DMS114 treated with DMSO at 0.1 percent for 48 hours (cell line): ENCODE measurements around the gene PYDC1.
"Not testable (repeated sequence)": the region's sequence is repeated elsewhere in the genome, so short reads cannot be mapped to it uniquely, and the experiment has no call there.

Experiments used
- DNase-seq: peaks from one replicate; lab custom pipeline; 2025; ENCODE audit not compliant: unreplicated experiment; lab: John Stamatoyannopoulos, UW

Gene PYDC1

GRCh38 chr16:31196324-31197088, 20.4 kb downstream of the PYDC1 start:
- no peak for DNase-seq

GRCh38 chr16:31195861-31196260, 21.1 kb downstream of the PYDC1 start:
- DNase-seq = not testable (repeated sequence)

DNA sequence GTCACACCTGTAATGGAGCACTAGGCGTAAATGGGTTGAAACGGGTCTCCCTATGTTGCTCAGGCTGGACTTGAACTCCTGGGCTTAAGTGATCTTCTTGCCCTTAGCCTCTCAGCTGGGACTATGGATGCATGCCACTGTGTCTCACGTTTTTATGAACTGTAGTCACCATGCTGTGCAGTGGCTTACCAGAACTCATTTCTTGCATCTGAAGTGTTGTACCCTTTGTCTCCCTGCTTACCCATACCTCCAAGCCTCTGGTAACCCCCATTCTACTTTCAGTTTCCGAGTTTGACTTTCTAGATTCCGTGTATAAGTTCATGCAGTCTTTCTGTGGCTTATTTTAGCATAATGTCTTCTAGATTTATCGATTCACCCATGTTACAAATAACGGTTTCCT, 22.0 kb downstream of the PYDC1 start:
- DNase-seq = no peak

- no peak for DNase-seq
Measured at GRCh38 chr16:31193874-31194273, 23.1 kb downstream of the PYDC1 start.

- DNase-seq = no peak
Measured at GRCh38 chr16:31192856-31193642, 23.9 kb downstream of the PYDC1 start.

DNA sequence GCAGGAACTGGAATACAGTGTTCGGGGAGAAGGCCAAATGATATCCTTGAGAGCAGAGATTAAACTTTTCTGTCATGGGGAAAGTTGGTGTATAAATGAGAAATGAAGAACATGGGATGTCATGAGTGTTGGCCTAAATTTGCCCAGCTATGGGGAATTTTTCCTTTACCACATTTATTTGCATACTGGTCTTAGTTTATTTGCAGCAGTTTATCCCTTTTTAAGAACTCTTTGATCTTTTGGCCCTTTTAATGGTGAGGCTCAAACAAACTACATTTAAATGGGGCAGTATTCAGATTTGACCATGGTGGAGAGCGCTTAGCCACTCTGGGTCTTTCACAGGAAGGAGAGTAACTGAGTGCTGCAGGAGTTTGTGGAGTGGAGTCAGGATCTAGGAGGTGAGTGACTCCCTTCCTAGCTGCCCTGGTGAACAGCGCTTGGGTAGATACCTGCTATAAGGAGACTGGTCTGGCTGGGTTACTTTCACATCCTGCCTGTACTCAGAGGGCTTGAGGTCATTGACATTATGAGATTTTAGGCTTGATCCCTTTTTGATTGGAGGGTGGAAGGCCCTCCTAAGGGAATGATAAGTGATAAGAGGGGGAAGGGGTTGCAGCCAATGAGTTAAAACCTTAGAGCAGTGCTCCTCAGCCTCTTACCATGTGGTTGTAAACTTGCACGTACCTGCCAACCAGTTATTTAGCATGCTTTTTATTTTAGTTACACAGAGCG, 25.1 kb downstream of the PYDC1 start:
- no peak for DNase-seq

- no peak for DNase-seq
Measured at GRCh38 chr16:31190818-31191444, 26.0 kb downstream of the PYDC1 start.

DNA sequence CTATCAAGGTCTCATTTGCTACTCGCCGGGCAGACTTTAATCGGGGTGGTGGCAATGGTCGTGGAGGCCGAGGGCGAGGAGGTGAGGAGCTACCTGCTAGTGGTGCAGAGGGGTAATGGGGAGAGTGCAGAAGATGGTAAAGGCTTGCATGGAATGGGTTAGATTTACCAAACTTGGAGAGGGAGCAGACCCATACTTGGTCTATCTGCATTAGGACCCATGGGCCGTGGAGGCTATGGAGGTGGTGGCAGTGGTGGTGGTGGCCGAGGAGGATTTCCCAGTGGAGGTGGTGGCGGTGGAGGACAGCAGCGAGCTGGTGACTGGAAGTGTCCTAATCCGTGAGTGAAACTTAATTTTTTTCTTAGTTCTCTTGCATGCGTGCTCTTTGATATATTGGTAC, 26.9 kb downstream of the PYDC1 start:
- DNase-seq = no peak

DNA sequence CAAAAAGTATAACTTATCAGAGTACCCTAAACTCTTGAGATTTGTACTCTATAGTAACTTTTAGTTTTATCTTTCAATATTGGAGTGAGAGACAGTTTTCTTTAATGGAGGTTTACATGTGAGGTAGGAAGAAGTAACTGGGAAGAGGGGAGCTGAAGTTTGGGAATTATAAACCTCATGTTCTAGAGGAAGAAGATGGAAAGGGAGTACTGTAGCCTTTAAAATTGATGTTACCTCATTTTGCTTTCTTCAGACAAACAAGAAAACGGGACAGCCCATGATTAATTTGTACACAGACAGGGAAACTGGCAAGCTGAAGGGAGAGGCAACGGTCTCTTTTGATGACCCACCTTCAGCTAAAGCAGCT, 27.5 kb downstream of the PYDC1 start:
- DNase-seq = no peak

- DNase-seq = no peak
Measured at GRCh38 chr16:31188450-31189411, 28.2 kb downstream of the PYDC1 start.

DNA sequence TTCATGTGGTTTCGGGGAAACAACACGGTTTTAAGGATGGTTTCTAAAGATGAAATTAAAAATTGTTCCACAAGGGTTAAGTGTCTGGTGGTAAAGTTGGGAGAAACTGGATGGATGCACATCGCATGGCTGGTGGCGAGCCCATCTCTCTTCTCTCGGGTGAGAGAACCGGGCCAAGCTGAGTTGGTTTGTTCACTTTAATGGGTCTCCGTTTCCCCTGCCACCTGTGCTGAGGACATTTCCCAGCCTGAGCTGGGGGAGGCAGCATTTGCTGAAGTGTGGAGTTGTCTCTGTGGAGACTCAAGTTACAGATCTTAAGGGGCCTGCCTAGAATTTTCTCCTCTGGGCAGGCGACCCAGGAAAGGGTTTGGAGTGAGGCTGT, 29.1 kb downstream of the PYDC1 start:
- DNase-seq = no peak

GRCh38 chr16:31186930-31187807, 29.8 kb downstream of the PYDC1 start:
- no peak for DNase-seq

- no peak for DNase-seq
Measured at GRCh38 chr16:31186176-31186575, 30.8 kb downstream of the PYDC1 start.

GRCh38 chr16:31185339-31185738, 31.6 kb downstream of the PYDC1 start:
- no peak for DNase-seq

DNA sequence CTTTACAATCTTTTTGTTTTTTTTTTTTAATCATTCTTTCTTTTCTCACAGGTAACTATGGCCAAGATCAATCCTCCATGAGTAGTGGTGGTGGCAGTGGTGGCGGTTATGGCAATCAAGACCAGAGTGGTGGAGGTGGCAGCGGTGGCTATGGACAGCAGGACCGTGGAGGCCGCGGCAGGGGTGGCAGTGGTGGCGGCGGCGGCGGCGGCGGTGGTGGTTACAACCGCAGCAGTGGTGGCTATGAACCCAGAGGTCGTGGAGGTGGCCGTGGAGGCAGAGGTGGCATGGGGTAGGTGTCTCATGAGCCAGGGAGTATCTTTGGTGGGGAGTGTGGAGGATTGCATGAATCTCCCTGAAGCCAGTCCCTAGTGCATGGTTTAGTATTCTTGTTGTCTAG, 32.0 kb downstream of the PYDC1 start:
- DNase-seq = no peak

DNA sequence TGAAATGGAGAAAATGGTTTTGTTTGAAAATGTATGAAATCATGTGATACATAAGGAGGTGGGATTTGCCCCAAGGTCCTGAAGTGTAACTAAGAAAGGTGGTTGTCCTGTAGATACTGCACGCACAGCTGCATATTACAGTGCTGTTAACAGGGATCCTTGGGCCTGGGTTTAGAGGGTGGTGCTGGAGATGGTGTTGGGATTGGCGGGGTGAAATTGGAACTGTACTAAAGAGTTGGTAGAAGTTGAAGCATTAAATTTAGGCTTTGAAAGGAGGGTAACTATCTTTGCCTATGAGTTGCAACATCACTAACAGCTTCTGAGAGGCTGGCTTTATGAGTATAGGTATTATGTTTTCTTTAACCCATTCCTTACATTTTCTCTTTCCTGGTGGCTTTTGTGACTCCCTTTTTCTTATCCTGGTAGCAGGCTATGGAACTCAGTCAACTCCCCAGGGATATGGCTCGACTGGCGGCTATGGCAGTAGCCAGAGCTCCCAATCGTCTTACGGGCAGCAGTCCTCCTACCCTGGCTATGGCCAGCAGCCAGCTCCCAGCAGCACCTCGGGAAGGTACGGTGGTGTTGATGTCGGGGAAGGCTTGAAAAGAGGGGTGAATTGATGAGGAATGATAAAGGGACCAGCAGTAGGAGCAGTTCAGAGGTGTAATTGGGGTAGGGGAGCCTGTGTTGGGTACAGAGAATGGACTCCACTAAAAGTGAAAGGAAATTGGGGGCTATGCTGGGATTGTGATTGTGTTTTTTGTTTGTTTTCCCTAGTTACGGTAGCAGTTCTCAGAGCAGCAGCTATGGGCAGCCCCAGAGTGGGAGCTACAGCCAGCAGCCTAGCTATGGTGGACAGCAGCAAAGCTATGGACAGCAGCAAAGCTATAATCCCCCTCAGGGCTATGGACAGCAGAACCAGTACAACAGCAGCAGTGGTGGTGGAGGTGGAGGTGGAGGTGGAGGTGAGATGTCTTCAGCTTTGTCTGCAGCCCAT, 33.2 kb downstream of the PYDC1 start:
- no peak for DNase-seq

DNA sequence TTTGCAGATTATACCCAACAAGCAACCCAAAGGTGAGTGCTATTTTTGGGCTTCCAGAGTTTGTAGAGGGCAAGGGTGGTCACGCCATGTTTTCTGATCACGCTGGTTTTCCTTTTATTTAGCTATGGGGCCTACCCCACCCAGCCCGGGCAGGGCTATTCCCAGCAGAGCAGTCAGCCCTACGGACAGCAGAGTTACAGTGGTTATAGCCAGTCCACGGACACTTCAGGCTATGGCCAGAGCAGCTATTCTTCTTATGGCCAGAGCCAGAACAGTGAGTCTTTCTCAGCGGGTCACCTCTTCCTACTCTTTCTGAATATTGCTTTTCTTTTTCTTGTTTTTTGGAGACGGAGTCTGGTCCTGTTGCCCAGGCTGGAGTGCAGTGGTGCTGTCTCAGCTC, 34.5 kb downstream of the PYDC1 start:
- no peak for DNase-seq
